Stimulated activated CD8-positive, alpha-beta memory T cell treated with anti-CD3 and anti-CD28 coated beads, Interleukin-4, amount 100 ng/mL, for 4 hours (primary cell): ENCODE measurements around the gene RNU1-4.
"Not testable (repeated sequence)": the region's sequence is repeated elsewhere in the genome, so short reads cannot be mapped to it uniquely, and the experiment has no call there.

Source experiments
- DNase-seq, 2 donors: peaks; one replicate each; pipeline ENCODE4 v3.0.0-alpha.2; 2020; ENCODE audit warnings: low read depth in 2 of 2, low spot score in 1 of 2

Gene RNU1-4

DNA sequence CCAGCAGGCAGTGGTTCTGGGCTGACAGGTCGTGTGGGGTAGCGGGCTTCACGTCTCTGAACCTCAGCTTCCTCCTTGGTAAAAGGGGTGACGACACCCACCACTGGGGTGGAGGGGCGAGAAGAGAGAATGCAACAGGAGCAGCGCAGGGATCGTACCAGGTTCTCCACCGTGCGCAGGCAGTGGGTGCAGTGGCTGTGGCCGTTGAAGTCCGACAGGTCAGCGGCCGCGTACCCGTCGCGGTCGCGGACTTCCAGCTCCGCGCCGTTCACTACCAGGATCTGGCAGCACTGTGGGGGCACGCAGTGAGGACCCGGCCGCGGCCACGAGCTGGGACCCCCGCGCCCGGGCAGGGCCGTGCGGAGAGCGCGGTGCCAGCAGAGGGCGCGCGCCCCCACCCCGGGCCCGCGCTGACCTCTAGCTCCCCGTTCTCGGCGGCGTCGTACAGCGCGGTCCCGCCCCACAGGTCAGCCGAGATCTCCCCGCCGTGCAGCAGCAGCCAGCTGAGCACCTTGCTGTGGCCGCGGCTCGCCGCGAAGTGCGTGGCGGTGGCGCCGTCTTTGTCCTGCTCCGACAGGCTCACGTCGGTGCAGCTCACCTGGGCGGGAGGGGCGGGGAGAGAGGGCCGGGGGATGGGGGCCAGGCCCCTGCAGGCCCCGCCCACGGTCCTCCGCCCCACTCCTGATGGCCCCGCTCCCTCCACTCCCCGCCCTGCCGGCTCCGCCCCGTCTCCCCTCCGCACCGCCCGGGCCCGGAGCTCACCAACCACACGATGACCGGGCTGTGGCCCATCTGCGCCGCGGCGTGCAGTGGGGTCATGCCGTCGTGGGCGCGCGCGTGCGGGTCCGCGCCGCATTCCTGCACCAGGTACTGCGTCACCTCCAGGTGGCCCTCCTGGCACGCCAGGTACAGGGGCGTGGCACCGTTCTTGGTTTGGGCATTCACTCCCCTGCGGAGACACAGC lies 32.9 kb upstream of the RNU1-4 start:
- DNase-seq: not testable (repeated sequence)

DNA sequence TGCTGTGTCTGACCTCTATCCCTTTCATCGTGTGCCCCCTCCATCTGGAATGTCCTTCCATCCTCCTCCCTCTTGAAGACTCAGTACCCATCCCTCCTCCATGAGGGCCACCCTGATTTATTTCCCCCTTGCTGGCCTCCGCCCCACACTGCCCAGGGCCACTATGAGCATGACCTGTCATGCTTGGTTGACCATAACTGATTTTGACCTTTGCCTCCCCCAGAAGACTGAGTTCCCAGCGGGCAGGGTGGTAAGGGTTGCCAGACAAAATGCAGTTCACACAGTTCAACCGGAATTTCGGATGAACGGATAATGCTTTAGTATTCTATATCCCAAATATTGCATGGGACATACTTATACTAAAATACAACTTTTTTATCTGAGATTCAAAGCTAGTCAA lies 31.6 kb upstream of the RNU1-4 start:
- not testable (repeated sequence) for DNase-seq

DNA sequence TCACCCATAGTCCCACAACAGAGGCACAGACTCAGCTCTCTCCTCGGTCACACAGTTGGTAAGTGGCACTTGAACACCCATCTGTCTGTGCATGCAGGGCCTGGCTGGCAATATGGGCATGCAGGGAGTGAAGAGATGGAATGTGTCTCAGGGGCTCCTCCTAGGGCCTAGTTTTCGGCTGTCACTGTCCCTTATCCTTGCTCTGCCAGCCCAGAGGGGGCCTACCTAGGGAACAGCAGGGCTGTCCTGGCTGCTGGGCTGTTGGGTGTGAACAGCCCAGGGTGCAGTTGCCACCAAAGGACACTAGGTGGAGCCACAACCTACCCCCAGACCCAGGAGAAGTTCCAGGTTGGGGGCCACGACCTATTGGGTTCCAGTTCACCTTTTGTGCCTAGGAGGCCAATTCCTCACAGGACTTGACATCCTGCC lies 30.6 kb upstream of the RNU1-4 start:
- DNase-seq: not testable (repeated sequence)

DNA sequence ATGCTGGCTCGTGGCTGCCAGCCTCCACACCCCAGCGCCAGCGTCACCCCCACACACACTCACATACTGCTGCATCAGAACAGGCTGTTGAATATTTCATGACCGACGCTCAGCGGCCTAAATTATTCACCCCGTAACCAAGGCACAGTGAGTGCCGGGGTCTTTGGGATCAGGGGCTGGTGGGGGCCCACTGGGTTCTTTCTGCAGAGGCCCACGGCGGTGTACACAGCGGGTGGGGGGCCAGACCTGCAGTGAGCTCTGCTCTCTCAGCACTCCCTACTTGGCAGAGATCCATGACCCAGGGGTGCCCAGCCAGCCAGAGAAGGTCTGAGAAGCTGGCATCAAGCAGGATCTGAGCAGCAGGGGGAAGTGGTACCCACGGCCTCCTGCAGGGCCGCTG lies 29.7 kb upstream of the RNU1-4 start:
- not testable (repeated sequence) for DNase-seq

DNA sequence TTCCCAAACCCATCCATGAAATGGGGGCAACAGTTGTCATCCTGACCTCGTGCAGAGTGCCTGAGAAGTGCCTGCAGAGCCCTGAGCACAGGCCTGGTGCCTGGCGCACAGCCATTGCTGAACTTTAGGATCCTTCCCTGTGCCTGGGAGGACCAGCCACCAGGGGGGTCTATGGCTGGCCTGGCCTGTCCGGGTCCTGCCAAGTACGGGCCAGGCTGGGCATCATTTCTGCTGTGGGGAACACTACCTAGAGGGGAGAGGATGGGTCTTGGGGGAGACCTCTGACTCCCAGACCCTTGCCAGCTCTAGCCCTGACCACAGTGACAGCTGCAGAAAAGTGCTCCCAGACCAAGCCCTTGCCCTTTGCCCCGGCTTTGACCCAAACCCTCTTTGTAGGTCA lies 28.2 kb upstream of the RNU1-4 start:
- not testable (repeated sequence) for DNase-seq

DNA sequence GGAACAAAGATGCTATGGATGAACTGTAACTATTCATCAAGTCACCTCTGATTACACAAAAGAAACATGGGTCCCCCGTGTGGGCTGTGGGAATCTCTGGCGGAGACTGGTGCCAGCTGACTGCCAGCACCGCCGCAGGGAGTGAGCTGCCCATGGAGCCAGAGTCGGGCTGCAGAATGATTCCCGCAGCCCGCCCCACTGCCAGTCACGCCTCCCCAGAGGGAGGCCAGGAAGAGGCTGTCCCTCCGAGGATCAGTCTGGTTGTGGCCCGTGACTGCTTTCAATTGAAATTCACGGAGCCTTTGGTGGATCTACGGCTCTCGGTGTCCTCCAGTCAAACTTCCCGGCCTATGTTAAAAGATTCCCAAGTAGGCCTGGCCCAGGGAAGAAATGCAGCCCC lies 27.7 kb upstream of the RNU1-4 start:
- DNase-seq: not testable (repeated sequence)

DNA sequence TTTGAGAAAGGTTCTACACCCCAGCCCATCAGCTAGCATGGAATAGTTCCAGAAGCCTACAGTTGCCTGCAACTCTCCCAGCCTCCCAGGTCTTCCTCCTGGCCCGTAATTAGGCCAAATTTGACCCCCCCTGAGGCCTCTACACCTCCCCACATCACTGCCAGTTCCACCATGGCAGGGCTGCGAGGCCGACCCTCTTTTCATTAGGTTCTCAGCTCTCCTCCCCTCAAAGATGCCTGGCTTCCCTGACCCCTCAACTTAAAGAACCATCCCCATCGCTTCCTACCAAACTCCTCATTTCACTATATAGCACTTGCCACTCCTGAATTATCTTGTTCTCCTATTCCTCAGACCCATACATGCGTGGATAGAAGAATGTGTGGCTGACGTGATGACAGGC lies 27.3 kb upstream of the RNU1-4 start:
- not testable (repeated sequence) for DNase-seq

DNA sequence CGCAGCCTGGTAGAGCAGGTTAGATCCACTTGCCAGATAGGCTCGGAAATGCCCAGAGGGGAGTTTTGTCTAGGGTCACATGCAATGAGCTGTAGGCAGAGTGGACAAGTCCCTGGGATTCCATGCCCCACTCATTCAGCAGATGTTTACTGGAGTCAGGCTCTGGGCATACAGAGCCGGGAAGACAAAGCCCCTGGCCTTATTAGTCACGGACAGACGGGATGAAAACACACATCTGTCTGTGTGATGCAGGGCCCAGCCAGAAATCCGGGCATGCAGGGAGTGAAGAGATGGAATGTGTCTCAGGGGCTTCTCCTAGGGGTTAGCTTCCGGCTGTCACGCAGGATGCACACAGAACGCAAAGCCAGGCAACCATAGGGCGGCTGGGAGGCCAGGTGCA lies 26.8 kb upstream of the RNU1-4 start:
- DNase-seq: not testable (repeated sequence)

DNA sequence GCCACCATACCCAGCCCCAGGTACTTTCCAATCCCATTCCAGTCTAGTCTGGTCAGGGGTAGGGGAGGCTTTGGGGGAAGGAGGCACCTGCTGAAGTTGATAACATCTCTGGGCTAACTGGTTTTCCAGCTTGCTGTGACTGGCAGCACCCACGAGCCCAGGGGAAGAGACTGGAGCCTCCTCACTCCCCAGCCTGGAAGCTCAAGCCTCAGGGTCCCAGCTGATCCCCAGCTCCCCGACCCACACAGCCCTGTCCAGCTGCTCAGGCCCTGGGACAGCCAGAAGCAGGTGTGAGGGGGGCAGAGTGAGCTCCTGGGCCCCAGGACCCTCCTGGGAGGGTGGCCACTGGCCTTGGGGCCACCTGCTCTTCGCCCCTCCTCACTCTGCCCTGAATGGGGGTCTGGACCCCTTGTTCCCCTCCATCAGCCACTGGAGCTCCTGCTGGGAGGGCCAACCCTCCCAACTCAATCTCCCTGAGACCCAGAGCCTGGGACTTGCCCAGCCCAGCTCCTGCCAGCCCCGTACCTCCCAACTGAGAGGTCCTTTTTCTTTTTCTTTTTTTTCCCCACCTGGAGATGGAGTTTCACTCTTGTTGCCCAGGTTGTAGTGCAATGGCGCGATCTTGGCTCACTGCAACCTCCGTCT lies 23.5 kb upstream of the RNU1-4 start:
- DNase-seq: no peak

DNA sequence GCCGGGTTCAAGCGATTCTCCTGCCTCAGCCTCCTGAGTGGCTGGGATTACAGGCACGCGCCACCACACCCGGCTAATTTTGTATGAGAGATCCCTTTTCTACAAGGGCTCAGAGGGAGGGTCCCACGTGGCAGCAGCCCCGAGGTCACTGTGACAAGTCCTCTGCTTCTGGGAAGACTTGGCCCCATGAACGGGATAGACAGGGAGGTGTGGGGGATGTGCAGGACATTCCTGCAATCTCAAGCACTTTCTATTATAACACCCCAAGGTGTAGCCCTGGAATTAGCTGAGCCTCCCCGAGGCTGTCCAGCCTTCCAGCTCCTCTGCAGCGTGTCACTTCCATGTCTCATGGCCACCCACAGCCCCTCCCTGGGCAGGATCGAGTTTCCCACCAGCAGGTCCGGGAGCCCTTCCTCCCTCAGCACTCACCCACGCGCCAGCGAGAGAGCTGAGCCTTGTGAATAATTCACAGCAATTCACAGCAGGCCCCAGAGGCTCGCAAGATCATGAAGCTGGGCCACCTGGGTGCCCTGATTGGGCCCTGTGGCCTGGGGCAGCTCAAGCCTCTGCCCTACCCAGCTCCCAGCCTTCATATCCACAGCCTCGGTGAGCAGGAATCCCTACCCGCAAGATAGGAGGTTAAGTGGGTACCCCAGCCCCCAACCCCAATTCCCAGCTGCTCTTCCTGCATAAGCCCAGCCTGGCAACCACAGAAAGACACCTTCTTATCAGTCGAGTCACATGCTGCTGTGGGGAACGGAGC lies 22.8 kb upstream of the RNU1-4 start:
- no peak for DNase-seq

DNA sequence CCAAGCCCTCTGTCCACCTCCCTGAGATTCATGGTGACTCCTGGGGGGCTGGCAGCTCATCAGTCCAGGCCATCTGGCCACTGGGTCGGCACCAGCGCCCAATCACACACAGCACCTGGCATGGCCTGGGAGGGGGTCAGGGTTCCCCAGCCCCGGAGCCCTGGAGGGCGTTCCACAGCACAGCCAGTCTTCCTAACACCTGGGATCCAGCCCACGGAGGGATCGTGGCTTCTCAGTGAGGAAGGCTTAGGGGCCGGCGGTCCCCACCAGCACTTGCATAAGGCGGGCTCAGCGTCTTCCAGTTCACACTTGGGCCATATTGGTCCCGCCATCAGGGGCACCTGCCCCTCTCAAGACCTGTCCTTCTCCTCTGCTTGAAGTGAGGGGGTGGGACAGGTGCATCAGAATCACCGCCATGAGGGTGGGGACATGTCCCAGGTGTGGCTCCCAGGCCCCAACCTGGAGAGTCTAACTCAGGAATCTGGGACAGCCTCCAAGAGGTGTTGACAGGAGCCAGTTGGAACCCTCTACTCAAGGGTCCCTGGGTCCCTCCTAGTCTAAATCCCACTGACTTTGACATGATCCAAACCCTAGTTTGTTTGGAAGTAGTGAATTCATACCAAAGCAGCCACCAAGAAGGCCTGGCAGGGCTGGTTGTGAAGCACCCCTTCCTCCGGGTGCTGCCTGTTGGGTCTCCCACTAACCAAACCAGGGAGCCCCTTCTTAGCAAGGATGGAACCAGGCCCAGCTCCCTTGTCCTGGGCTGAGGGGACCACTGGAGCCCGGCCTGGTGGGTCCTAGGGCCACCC lies 22.0 kb upstream of the RNU1-4 start:
- DNase-seq: not testable (repeated sequence)

DNA sequence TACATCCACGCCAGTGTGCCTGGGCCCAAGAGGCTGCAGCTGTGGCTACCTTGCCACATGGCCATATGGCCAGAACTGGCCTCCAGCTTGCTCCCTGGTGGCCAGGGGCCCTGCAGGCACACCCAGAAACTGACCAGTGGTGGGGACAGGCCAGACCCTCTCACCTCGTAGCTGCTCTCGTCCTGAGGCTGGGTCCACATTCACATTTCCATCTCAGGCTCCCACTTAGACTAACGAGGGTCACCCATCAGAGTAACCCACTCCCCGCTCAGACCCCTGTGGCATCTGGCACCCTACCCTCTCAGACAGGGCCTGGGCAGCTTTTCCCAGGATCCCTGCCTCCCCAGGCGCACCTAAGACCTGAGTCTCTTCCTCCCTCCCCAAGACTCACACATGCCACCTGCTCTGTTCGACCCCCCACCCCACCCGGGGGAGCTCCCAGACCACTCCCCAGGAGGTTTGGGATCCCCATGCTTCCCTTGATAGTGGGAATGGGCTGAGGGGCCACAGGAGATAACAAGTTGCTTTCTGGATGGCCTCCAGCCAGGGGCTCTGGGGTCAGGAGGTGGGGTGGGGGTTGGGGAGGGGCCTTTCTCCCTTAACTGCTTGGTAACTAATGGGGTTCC lies 21.3 kb upstream of the RNU1-4 start:
- DNase-seq: no peak

DNA sequence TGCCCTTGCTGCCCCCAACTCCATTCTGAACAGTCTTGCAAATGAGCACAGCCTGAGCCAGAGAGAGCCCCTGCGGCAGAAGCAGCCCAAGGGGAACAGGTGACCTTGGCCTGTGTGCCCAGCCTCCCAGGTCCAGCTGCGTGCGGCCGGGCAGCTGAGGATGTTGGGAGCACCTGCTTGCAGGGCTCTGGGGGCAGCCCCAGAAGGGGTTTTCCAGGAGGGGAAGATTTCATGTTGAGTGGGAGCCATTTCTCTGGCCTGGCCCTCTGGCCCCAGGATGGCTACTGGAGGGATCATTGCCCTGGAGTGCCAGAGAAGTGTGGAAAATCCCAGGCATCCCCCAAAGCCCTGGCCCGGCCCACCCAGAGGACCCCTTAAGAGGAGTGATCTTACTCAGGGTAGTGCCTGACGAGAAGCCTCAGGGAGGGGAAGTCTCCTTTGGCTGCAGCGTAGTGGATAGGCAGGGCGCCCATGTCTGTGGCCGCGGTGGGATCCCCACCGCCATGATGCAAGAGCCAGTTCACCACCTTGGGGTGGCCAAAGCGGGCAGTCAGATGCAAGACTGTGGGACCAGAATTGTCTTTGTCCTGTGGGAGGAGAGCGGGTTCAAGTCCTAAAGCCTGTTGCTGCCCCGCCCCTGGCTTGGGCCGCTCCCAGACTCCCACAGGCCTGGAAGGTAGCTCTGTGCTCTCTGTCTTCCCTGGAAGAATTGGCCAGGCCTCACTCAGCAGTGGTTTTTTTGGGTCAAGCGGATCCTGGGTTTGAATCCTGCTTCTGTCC lies 20.6 kb upstream of the RNU1-4 start:
- no peak for DNase-seq

DNA sequence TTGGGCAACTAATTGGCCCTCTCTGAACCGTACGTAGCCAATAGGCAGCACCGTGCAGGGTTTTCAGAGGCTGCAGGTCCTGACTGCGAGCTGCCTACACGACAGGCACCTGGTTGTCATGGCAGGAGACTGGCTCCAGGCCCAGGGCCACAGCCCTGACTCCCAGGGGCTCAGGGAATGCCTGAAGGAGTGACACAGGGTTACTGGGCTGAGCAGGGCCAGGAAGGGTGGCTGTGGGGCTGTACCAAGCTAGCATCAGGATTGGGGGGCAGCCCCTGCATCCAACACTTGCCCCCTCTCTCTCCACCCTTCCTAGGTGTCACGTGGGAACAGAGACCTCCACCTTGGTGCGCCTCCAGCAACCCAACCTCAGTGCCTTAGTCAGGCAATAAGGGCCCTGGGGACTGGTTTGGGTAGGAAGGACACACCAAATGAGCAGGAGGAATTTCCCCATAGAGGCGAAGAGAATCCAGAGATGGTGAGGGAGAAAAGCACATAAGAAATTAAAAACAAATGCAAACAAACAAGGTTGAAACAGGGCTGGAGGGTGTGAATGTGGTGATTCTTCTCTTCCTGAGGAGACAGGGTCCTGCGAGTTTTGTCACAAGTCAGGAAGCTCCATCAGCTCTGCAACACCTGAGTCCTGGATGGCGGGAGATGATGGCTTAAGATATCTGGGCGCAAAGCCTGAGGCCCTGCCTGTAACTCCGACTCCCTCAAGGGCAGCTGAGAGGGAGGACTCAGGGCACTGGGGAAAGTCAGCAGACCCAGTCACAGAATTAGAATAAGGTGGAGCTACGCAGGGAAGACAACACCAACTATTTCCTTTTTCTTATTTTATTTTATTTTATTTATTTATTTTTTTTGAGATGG lies 19.7 kb upstream of the RNU1-4 start:
- DNase-seq: no peak

DNA sequence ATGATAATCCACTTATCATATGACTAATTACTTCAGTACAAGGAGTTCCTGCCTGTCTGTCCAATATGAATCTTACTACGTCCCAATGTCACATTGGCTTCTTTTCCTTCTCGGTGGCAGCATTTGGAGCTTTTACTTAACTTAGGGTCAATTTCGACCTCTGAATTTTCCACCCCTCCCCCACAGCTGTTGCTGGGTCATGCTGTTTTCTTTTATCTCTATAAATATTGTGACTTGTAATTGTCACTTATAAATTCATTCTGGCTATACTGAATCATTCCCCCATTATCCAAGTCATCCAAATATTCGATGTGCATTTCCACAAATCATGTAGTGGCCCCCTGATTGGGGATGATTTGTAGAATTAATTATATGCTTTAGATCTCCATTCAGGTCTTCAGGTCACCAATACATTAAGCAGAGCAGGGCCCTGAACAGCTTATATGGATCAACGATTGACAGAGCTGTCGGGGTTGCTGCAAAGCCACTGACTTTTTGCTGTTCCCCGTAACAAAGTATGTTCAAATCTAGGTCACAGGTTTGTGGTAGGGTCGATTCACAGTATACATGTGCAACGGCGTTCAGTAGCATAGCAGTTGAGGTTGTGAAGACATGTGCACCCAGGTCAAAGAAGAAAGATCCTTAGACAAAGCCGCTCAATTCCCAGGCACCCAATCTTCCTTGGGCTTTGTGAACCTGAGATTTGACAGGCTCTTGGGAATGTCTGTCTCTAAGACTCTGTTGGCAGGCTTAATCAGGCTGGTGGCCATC lies 18.3 kb upstream of the RNU1-4 start:
- DNase-seq: no peak

DNA sequence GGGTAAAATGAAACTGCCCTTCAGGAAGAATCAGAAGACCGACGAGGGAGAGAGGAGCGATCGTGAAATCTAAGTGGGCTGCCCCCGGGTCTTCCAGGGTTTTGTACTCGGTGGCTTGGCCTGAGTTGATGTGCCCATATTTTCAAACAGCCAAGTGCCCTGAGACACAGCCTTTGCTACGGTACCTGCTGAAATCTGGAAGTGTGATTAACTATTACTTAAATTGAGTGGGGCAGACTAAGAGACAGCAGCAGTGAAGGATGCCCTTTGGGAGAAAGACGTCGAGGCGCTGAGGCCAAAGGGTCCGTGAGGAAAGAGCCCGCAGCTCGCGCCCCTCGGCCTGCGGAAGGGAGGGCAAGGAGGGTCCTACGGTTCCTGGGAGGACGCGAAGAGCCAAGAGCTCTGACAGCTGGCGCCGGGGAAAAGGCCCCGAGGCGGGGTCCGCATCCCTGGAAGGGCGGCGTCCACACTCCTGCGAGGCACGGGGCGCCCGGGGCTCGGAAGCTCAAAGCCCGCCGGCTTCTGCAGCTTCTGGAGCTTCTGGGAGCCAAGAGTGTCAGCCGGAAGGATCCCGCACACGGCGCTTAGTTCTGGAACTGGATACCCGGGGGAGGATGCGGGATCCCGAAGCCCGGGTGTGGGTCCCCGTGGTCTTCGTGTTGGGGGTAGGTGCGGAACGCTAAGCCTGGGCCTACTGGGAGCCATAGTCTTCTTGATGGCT lies 15.4 kb upstream of the RNU1-4 start:
- no peak for DNase-seq
